ENCODE measurements around the gene CHD6. TPM values are rescaled to one million over a fixed set of nuclear protein-coding genes. Genes with fewer than 3 reads are reported as not detected.

Gene CHD6
- total and polyA plus RNA-seq, 2 experiments from 2014 or later = 41.0 to 158 TPM

DNA sequence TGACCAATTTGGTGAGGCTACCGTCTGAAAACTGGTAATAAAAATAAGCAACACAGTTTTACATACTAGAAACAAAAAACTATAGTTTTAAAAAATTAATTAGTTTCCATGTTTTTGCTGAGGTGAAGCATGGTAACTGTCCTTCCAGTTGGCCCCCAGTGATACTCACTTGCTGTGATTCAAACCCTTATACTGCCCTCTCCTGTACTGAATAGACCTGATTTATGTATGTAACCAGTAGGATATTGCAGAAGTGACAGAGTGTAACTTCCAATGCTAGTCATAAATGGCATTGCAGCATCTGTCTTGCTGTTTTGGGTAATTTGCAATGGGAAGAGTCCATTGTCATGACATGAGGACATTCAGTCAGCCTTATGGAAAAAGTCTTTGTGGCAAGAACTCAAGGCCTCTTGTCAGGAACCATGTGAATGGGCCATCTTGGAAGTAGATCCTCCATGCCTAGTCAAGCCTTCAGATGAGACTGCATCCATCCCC lies 8.9 kb upstream of the CHD6 start:
- no peaks in the 10 kb centered on the region for H3K27me3 ChIP-seq (ENCODE audit: insufficient read depth)
- no peak overlapping the region for H3K4me3 Mint-ChIP-seq
- peaks cover 7% of the 10 kb centered on the region for H3K4me1 Mint-ChIP-seq
- no peaks in the 10 kb centered on the region for H3F3A ChIP-seq (replicated peaks; ENCODE audit: low read depth)
- no peaks in the 10 kb centered on the region for H3K4me1 ChIP-seq (ENCODE audit: insufficient read depth)
- no peak overlapping the region for H3K4me3 ChIP-seq
- H2AFZ ChIP-seq = no peak overlapping the region
- no peaks in the 10 kb centered on the region for H3K36me3 ChIP-seq (ENCODE audit: insufficient read depth)
- no peaks in the 10 kb centered on the region for H3K79me2 ChIP-seq (replicated peaks; ENCODE audit: insufficient read depth)
- H4K20me1 ChIP-seq (replicated peaks; ENCODE audit: insufficient read depth) = no peaks in the 10 kb centered on the region
- H3K36me3 Mint-ChIP-seq (ENCODE audit: low read depth) = no peaks in the 10 kb centered on the region
- H3K9me3 Mint-ChIP-seq = no peaks in the 10 kb centered on the region
- DNase-seq (ENCODE audit: low spot score) (no peak), ATAC-seq (no peak)
- H3K4me2 ChIP-seq = no peak overlapping the region
- H3K27me3 Mint-ChIP-seq (ENCODE audit: insufficient read depth, low read depth, poor library complexity) = no peaks in the 10 kb centered on the region
- no peak overlapping the region for H3K27ac ChIP-seq (ENCODE audit: low read depth)
- H3K9me2 ChIP-seq (ENCODE audit: insufficient read depth) = no peaks in the 10 kb centered on the region
- no peak overlapping the region for H3K27ac Mint-ChIP-seq
- TF ChIP-seq NANOG (IDR thresholded peaks at IDR 0.05; ENCODE audit: borderline replicate concordance) = no peak
- no peak for TF ChIP-seq ZNF462 (CRISPR knock-in tag; IDR thresholded peaks at IDR 0.05)
- TF ChIP-seq ETS1 (IDR thresholded peaks at IDR 0.05) = no peak
- no peak for TF ChIP-seq REST (IDR thresholded peaks at IDR 0.05; ENCODE audit: unreplicated experiment)
- TF ChIP-seq POLR2AphosphoS5 (IDR thresholded peaks at IDR 0.05; ENCODE audit: low read depth) = no peak
- TF ChIP-seq, protein P1, sequence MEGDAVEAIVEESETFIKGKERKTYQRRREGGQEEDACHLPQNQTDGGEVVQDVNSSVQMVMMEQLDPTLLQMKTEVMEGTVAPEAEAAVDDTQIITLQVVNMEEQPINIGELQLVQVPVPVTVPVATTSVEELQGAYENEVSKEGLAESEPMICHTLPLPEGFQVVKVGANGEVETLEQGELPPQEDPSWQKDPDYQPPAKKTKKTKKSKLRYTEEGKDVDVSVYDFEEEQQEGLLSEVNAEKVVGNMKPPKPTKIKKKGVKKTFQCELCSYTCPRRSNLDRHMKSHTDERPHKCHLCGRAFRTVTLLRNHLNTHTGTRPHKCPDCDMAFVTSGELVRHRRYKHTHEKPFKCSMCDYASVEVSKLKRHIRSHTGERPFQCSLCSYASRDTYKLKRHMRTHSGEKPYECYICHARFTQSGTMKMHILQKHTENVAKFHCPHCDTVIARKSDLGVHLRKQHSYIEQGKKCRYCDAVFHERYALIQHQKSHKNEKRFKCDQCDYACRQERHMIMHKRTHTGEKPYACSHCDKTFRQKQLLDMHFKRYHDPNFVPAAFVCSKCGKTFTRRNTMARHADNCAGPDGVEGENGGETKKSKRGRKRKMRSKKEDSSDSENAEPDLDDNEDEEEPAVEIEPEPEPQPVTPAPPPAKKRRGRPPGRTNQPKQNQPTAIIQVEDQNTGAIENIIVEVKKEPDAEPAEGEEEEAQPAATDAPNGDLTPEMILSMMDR (conservative IDR thresholded peaks at IDR 0.05; ENCODE audit: low read depth in 2 of 2) = no peak; a peak in 1 of 4 replicates
- TF ChIP-seq EZH2 (IDR thresholded peaks at IDR 0.05; ENCODE audit: low read depth, unreplicated experiment) = no peak
- no peak for TF ChIP-seq ZNF331 (CRISPR knock-in tag; IDR thresholded peaks at IDR 0.05; ENCODE audit: low read depth)
- no peak for TF ChIP-seq STAT1 (IDR thresholded peaks at IDR 0.05; ENCODE audit: unreplicated experiment)
